ENCODE data around the gene C12orf76.
A peak's percentile ranks its signal among the peaks of the same experiment; 100 is the strongest.
"Not testable (repeated sequence)": the region's sequence is repeated elsewhere in the genome, so short reads cannot be mapped to it uniquely, and the experiment has no call there.

Gene C12orf76

GRCh38 chr12:110062241-110062640, 13.9 kb upstream of the C12orf76 start:
- no peak for DNase-seq

DNA sequence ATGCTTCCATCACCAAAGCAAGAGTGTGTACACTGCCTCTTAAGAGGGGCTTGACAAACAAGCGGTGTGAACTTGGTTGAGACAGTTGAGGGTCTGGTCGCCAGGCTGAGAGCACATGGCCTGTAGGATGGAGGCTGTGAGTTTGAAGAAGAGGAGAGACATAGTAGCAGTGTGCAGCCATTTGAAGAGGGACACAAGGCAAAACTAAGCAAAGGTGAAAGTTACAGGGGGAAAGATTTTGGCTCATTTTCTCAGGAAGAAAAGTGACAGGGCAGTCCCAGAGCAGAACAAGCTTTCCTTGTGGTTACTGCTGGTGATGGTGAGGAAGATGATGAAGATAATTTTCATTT, 11.3 kb upstream of the C12orf76 start:
- no peak for DNase-seq

GRCh38 chr12:110058875-110059615, 10.7 kb upstream of the C12orf76 start:
- DNase-seq, result no peak

DNA sequence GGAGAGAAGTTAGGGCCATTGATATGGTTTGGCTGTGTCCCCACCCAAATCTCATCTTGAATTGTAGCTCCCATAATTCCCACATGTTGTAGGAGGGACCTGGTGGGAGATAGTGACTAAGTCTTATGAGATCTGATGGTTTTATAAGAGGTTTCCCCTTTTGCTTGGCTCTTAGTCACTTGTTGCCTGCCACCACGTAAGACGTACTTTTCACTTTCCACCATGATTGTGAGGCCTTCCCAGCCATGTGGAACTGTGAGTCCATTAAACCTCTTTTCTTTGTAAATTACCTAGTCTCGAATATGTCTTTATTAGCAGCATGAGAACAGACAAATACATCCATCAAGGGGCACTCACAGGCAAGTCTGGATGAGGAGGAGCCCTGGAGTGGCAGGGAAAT, 8.3 kb upstream of the C12orf76 start:
- not testable (repeated sequence) for DNase-seq

DNA sequence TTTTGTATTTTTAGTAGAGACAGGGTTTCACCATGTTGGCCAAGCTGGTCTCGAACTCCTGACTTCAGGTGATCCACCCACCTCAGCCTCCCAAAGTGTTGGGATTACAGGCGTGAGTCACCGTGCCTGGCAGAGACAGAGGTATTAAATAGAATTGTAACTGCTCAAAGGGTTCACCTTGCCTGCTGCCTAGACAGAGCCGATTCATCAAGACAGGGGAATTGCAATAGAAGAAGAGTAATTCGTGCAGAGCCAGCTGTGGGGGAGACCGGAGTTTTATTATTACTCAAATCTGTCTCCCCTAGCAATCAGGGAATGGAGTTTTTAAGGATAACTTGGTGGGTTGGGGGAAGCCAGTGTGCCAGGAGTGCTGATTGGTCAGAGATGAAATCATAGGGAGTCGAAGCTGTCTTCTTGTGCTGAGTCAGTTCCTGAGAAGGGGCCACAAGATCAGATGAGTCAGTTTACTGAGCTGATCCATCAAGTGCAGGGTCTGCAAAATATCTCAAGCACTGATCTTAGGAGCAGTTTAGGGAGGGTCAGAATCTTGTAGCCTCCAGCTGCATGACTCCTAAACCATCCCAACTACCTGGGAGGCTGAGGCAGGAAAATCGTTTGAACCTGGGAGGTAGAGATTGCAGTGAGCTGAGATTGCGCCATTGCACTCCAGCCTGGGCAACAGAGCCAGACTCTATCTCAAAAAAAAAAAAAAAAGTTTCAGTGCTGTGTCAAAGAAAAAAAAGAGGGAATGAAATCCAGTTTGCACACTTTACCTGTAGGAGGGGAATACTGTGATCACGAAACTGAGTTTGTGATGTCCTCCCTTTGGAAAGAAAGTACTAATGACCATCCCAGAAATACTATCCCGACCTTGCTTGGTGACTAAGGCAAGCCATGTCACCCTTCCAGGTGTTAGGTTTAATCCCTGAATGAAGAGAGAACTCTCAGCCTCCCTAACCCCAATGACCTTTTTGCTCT, 7.3 kb upstream of the C12orf76 start:
- not testable (repeated sequence) for DNase-seq

DNA sequence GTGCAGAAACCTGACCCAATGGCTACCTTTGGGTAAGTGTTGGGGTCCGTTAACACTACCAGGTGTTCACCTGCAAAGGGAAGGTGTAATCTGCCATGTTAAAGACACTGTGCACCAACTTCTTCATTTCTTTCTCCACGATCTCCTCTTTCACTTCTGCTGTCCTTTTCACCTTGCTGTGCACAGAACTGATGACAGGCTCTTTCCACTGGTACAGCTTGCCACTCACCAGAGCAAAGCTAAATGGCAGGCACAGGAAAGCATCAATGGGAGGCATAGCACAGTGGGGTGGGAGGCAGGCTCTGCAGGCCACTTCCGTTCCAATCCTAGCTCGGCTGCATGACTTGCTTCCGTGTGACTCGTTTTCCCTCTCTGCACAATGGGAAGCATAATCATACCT, 2.6 kb upstream of the C12orf76 start:
- no peak for DNase-seq

DNA sequence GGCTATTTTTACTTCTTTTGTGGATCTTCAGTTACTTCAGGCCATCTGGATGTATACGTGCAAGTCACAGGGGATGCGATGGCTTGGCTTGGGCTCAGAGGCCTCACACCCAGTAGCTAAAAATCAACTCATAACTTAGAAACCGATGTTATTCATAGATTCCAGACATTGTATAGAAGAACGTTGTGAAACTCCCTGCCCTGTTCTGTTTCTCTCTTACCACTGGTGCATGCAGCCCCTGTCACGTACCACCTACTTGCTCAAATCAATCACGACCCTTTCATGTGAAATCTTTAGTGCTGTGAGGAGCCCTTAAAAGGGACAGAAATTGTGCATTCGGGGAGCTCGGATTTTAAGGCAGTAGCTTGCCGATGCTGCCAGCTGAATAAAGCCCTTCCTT, 1.3 kb upstream of the C12orf76 start:
- DNase-seq, result not testable (repeated sequence)

DNA sequence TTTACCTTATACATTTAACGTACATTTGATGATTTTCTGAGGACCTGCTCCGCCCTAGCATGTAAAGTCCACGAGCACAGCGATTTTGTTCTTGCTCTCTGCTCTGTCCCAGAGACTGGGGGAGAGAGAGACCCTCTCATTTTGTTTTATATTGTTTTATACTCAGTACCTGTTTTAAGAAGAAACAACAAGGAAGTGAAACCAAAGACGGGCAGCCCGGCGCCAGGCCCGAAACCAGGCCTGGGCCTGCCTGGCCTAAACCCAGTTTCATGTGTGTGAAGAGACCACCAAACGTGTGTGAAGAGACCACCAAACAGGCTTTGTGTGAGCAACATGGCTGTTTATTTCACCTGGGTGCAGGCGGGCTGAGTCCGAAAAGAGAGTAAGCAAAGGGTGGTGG, 712 bp upstream of the C12orf76 start:
- DNase-seq, result not testable (repeated sequence)

- no peak for DNase-seq
These were observed 903 bp downstream of the C12orf76 start for GRCh38 chr12:110047297-110047940.

DNA sequence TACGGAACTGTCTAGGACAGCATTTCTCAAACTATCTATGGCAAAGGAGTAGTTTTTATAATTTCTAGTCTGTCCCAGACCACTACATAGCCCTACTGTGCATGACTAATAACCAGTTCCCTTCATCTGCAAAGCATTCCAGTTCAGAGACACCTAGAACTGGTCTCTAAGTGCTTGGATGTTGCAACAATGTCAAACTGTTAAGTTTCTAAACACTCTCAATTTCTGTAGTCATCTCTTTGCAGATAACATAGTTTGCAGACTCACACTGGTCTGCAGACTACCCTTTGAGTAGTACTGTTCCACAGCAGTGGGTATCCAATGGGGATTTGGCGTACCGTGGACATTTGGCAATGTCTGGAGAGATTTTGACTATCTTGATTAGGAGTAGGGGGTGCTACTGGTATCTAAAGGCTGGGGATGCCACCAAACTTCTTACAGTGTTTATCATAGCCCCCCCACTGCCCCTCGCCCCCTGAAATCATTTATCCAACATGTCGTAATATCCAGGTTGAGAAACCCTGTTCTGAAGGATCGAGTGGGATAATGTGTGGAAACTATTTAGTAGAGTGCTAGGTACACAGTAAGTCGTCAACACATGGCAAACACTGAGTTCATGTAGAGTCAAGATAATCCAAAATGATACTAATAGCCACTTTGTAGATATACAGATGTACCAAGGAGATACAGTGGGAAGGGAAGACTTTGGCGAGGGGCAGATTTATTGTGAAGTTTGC, 1.7 kb downstream of the C12orf76 start:
- no peak for DNase-seq

DNA sequence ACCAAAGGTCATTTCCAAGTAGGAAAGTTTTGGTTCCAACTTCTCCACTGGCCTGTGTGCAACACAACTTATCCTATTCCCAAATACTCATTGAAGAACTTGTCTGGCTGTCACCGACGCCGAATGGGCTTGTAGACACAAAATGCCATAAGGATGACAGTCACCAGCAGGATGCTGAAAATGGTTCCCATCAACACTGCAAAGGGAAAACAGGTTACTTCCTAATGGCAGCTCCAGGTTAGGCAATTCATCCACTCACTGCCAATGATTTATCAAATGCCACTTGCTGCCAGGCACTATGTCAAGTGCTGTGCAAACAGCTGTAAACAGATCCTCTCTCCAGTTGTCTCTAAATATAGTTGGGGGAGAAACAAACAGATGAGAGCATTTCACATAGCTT, 6.1 kb downstream of the C12orf76 start:
- DNase-seq, result no peak

DNA sequence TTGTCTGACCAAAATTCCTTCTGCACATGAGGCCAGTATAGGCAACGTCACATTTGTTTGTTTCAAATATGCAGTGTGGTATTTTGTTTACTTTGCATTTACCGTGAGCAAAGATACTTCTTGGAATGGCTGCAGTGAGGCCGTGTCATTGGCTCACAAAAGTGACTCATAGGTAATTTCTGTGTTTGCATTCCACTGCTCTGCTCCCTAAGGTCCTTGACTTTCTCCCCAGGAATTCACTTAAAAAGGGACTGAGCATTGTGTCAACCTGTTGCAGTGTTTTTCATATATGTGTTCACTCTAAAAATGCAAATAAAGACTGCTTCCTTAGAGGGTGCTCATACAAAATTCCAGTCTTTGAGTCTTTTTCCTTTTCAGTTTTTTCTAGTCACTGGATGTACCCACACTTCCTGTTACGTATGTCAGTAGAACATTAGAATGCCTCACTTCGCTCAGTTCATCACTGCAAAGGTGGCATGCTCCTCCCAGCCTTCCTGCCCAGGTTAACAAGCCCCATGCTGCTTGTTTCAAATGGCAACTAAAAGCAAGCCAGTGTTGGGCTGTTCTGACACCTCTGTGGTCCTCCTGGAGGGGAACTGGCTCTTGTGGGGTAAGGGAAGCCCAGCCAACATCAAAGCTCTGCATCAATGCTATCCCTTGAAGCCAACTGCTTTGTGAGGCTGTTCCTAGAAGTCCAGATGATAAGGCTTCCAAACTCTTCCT, 9.1 kb downstream of the C12orf76 start:
- DNase-seq, result no peak

DNA sequence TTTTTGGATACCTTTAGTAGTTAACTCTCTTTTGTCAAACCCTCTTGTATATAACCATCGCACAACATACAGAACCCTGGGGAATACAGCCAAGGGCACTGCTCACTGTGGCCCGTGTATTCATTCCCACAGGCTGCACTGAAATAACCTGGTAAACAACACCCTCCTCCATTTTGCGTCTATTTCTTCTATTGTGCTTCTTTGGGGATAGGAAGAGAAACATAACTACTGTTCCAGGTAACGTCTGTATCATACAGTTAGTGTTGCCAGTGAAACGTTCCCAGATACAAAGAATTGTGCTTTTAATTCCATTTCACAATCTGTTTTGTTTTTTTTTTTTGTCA, 9.6 kb downstream of the C12orf76 start:
- DNase-seq, result no peak

- no peak for DNase-seq
These were observed 11.0 kb downstream of the C12orf76 start for GRCh38 chr12:110037315-110037714.

- DNase-seq, result no peak
These were observed 12.7 kb downstream of the C12orf76 start for GRCh38 chr12:110035534-110036104.

- DNase-seq, result no peak
These were observed 14.4 kb downstream of the C12orf76 start for GRCh38 chr12:110033888-110034287.

DNA sequence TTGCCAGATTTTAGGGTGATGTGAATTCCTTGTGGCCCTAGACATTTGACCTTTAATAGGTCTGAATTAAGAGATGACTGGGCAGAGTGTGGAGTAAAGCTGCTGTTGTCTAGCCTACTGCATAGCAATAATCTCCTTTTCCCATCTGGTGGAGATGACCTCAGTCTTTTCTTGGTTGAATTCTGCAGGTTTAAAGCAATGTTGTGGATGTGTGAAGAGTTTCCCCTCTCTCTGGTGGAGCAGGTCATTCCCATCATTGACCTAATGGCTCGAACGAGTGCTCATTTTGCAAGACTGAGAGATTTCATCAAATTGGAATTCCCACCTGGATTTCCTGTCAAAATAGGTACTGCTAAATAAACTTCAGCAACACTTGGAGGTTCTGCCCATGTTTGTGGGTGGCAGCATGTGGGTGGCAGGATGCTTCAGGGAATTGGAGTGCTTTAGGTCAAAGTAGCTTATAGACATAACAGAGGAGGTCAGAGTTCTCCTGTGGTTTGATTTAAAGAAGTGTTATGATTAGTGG, 19.0 kb downstream of the C12orf76 start:
- DNase-seq, result no peak

- no peak for DNase-seq
These were observed 20.0 kb downstream of the C12orf76 start for GRCh38 chr12:110028323-110028722.

- DNase-seq, result no peak
These were observed 24.3 kb downstream of the C12orf76 start for GRCh38 chr12:110024051-110024450.

- peak; percentile 56 for DNase-seq
These were observed 25.0 kb downstream of the C12orf76 start for GRCh38 chr12:110023059-110023980.

Measured in right forelimb (tissue), 1 donor.